ENCODE data around the gene TM9SF4. TPM values are rescaled to one million over a fixed set of nuclear protein-coding genes. Genes with fewer than 3 reads are reported as not detected.

TM9SF4 gene
- total and polyA plus RNA-seq, 2 of the 8 experiments (the other 6 are each of a cell fraction or from before 2014, with no cell fraction given): 38.4 to 68.7 TPM

DNA sequence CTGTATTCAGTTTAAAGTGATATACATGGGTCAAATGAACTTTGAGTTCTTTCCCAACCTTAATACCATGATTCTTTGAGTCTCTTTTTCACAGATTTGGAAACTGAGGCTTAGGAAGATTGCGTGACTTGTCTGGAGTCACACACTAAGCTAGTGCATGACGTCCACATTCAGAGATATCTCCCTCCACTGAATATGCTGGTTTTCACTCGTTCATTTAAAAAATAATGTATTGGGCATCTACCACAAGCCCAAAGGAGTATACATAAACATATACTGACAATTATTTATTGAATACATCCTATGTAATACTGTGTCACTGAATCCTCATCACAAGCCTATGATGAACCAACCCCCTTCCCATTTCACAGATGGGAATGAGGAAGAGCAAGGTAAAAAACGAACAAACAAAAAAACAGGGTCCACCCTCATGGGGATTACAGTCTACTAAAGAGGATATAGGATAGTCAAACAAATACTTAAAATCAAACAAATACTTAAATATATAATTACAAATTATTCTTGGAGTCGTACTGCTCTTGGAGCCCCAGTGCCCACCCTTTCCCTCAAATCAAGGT lies 611 bp upstream of the TM9SF4 start:
- Histone ChIP-seq H3K27ac (ENCODE audit: low read depth, low read length) (peak overlapping the region; percentile 100; the same call in 1 of the 2 replicates), H3K4ac (replicated peaks; ENCODE audit: insufficient read length, low read depth, low read length) (no peak overlapping the region), H3K23ac (ENCODE audit: insufficient read length) (no peak overlapping the region), H3K9ac (replicated peaks in 1 of 4; ENCODE audit: extremely low read depth in 1 of 4, low read depth in 3 of 4, low read length in 3 of 4) (peak overlapping the region in 2 of 4 experiments; percentile 99 to 100; a peak in 4 of 7 replicates), H3K56ac (replicated peaks; ENCODE audit: insufficient read length, low read depth, low read length) (no peak overlapping the region), H3K23me2 (ENCODE audit: low read depth, low read length) (peaks cover 5% of the 10 kb centered on the region), H3K27me3 (replicated peaks in 1 of 4; ENCODE audit: control insufficient read depth in 3 of 4, extremely low read depth in 1 of 4, insufficient read depth in 3 of 4, low read length in 3 of 4) (no peaks in the 10 kb centered on the region), H2BK12ac (ENCODE audit: low read depth, low read length) (no peak overlapping the region; the same call in 1 of the 2 replicates), H3K79me2 (ENCODE audit: control insufficient read depth in 1 of 2, insufficient read depth in 2 of 2, low read length in 2 of 2) (peaks cover 0 to 37% of the 10 kb centered on the region in 2 experiments; a peak in 3 of 4 replicates), H2BK5ac (ENCODE audit: low read depth, low read length) (no peak overlapping the region; the same call in 1 of the 2 replicates), H4K91ac (replicated peaks; ENCODE audit: insufficient read length, low read length) (no peak overlapping the region), H2BK20ac (ENCODE audit: low read length) (no peak overlapping the region), H2BK15ac (ENCODE audit: low read length) (no peak overlapping the region), H3K4me1 (replicated peaks in 1 of 4; ENCODE audit: control insufficient read depth in 3 of 4, insufficient read depth in 4 of 4, low read length in 3 of 4) (peaks cover 0 to 3% (median 0%) of the 10 kb centered on the region in 4 experiments; a peak in 3 of 7 replicates), H3K79me1 (ENCODE audit: low read depth, low read length) (peaks cover 7% of the 10 kb centered on the region; the same call in 1 of the 2 replicates), H3K4me2 (ENCODE audit: insufficient read depth in 1 of 2, low read depth in 2 of 2, low read length in 2 of 2) (peak overlapping the region in 1 of 2 experiments; percentile 80; a peak in 1 of 4 replicates), H4K20me1 (replicated peaks in 1 of 2; ENCODE audit: control insufficient read depth in 1 of 2, insufficient read depth in 2 of 2, low read length in 2 of 2) (peaks cover 0 to 4% of the 10 kb centered on the region in 2 experiments), H3K9me3 (ENCODE audit: insufficient read depth in 2 of 2, low read depth in 1 of 2, low read length in 1 of 2) (no peaks in the 10 kb centered on the region), H2AK5ac (ENCODE audit: low read depth, low read length) (no peak overlapping the region), H4K5ac (ENCODE audit: insufficient read length, low read depth, low read length) (no peak overlapping the region), H3K18ac (ENCODE audit: extremely low read depth, low read length) (no peak overlapping the region), H2AFZ (ENCODE audit: low read length) (0 out of 2 replicates have a peak overlapping the region, but pooled peaks have one; percentile 3), H3K36me3 (ENCODE audit: control insufficient read depth in 2 of 4, insufficient read depth in 4 of 4, low read length in 3 of 4) (no peaks in the 10 kb centered on the region), H2BK120ac (replicated peaks; ENCODE audit: low read depth, low read length) (no peak overlapping the region), H3K4me3 (ENCODE audit: extremely low read depth in 1 of 4, insufficient read depth in 2 of 4, low read depth in 3 of 4, low read length in 4 of 4) (peak overlapping the region; percentile 81 to 100 (median 96); a peak in 6 of 8 replicates), H3K14ac (ENCODE audit: insufficient read length) (no peak overlapping the region), H4K8ac (ENCODE audit: extremely low read depth, insufficient read depth, low read length) (no peak overlapping the region)
- WGBS, 2 experiments (ENCODE audit: extremely low coverage in 1 of 2, insufficient coverage in 1 of 2, insufficient read length in 1 of 2, insufficient replicate concordance in 2 of 2, low coverage in 1 of 2, low lambda C conversion rate in 2 of 2, missing lambda C conversion rate in 1 of 2): 71% methylated on average over 5 of the region's 5 CpGs; no CpG with 5 or more reads in 1 of the 2 experiments
- CTCF ChIA-PET (ENCODE audit: partially characterized antibody): interaction anchor here (1.4 to 5.1 kb wide), 2 partner anchors 17 to 248 kb away, joined by 3 to 22 read pairs; no protein-coding TSS in a partner anchor
- POLR2A ChIA-PET (ENCODE audit: partially characterized antibody): interaction anchor here (0.8 to 2.2 kb wide), 9 partner anchors 8 to 386 kb away, joined by 3 to 14 read pairs (median 3); partner anchors contain the start of genes BCL2L1 and XKR7
- FAIRE-seq (no peak), DNase-seq (ENCODE audit: low read depth in 1 of 2, low spot score in 2 of 2) (no peak)
- TF ChIP-seq HDAC2 (IDR thresholded peaks at IDR 0.05; ENCODE audit: borderline replicate concordance in 1 of 2, low read depth in 2 of 2, low read length in 2 of 2): no peak; a peak in 1 of 4 replicates
- TF ChIP-seq KDM1A (IDR thresholded peaks at IDR 0.05; ENCODE audit: borderline replicate concordance, low read length): peak; percentile 98

All from H1 (cell line).